HepG2 (cell line): ENCODE results near the gene DNAAF1. TPM values are rescaled to one million over a fixed set of nuclear protein-coding genes. Genes with fewer than 3 reads are reported as not detected.
A peak's percentile ranks its signal among the peaks of the same experiment; 100 is the strongest.

Experiments
- AGO2 ChIP-seq: fragments of 200-400 bp; formaldehyde crosslinking; optimal IDR thresholded peaks from 2 replicates; pipeline ENCODE3; 2017; ENCODE audit warnings: mild to moderate bottlenecking, low read depth, low read length, moderate library complexity
- DPF2 ChIP-seq: sonication (generic); formaldehyde crosslinking; IDR thresholded peaks from 2 replicates; pipeline ENCODE4 v1.4.0; 2020; ENCODE audit warnings: mild to moderate bottlenecking, low read depth, missing genetic modification reagents, borderline replicate concordance
- E2F2 ChIP-seq: sonication (generic); formaldehyde crosslinking; IDR thresholded peaks from 2 replicates; pipeline ENCODE4 v1.4.0; 2020; ENCODE audit warnings: missing genetic modification reagents, borderline replicate concordance
- HNRNPUL1 ChIP-seq: fragments of 200-400 bp; formaldehyde crosslinking; IDR thresholded peaks from 2 replicates; pipeline ENCODE4 v1.6.1; 2017; ENCODE audit warnings: low read depth, mild to moderate bottlenecking, low read length, moderate library complexity
- KAT2B ChIP-seq: fragments of 150-350 bp; IDR thresholded peaks from 2 replicates; pipeline ENCODE4 v1.6.1; 2014; ENCODE audit warnings: low read depth, low read length, borderline replicate concordance
- MATR3 ChIP-seq: sonication (generic); formaldehyde crosslinking; IDR thresholded peaks from 2 replicates; pipeline ENCODE4 v1.4.0; 2020; ENCODE audit warnings: missing genetic modification reagents
- MXI1 ChIP-seq: IDR thresholded peaks from 3 replicates; pipeline ENCODE4 v1.6.1; 2012; ENCODE audit warnings: low read depth, low read length, inconsistent platforms, borderline replicate concordance
- NFIB ChIP-seq: sonication (generic); formaldehyde crosslinking; IDR thresholded peaks from 2 replicates; pipeline ENCODE4 v1.9.0; 2021; ENCODE audit warnings: missing genetic modification reagents, mild to moderate bottlenecking, borderline replicate concordance
- NFKBIZ ChIP-seq: IDR thresholded peaks from 2 replicates; pipeline ENCODE4 v1.6.1; 2018; ENCODE audit warnings: missing genetic modification reagents, missing compliant biosample characterization
- SP2 ChIP-seq: sonication (generic); formaldehyde crosslinking; IDR thresholded peaks from 2 replicates; pipeline ENCODE4 v1.5.1; 2020; ENCODE audit warnings: mild to moderate bottlenecking, missing genetic modification reagents
- TMF1 ChIP-seq: sonication (generic); formaldehyde crosslinking; IDR thresholded peaks from 2 replicates; pipeline ENCODE4 v1.8.1; 2022; ENCODE audit warnings: low read depth, missing genetic modification reagents
- ZBTB40 ChIP-seq, 2 experiments: fragments of 450-650 bp in 1 of 2; sonication (generic) in 1 of 2; formaldehyde crosslinking in 1 of 2; IDR thresholded peaks; 2 replicates each; pipeline versions ENCODE4 v1.6.1 to v1.8.0; 2016 to 2022; ENCODE audit warnings: antibody characterized with exemption in 1 of 2, mild to moderate bottlenecking in 1 of 2, missing genetic modification reagents in 1 of 2
- ZNF264 ChIP-seq: sonication (generic); formaldehyde crosslinking; IDR thresholded peaks from 2 replicates; pipeline ENCODE4 v1.4.0; 2020; ENCODE audit warnings: missing genetic modification reagents
- ZNF430 ChIP-seq: sonication (generic); formaldehyde crosslinking; IDR thresholded peaks from 2 replicates; pipeline ENCODE4 v1.9.0; 2021; ENCODE audit warnings: mild to moderate bottlenecking, missing genetic modification reagents
- ZNF549 ChIP-seq: sonication (generic); formaldehyde crosslinking; IDR thresholded peaks from 2 replicates; pipeline ENCODE4 v1.5.0; 2020; ENCODE audit warnings: missing genetic modification reagents
- ZNF703 ChIP-seq: sonication (generic); formaldehyde crosslinking; IDR thresholded peaks from 2 replicates; pipeline ENCODE4 v1.5.1; 2020; ENCODE audit warnings: missing genetic modification reagents, mild to moderate bottlenecking, moderate library complexity, borderline replicate concordance
- ZNF713 ChIP-seq: sonication (generic); formaldehyde crosslinking; IDR thresholded peaks from 2 replicates; pipeline ENCODE4 v1.4.0; 2020; ENCODE audit warnings: mild to moderate bottlenecking, missing genetic modification reagents
- ZSCAN9 ChIP-seq: IDR thresholded peaks from 2 replicates; pipeline ENCODE4 v1.6.1; 2016; ENCODE audit warnings: borderline replicate concordance
- polyA plus RNA-seq, 8 experiments: library from polyadenylated mRNA; depleted of rRNA in 3 of 8; stranded (reverse) in 7 of 8; unstranded in 1 of 8; fragments of >200 nt; fragmentation: Illumina TruSeq in 4 of 8; extraction: Trizol in 4 of 8; gene quantifications; 2 replicates each; pipeline versions ENCODE4 v1.2.1 to v1.2.3, GENCODE V29; 2011 to 2016; ENCODE audit warnings: low read depth in 4 of 8, missing spikeins in 1 of 8, mixed read lengths in 1 of 8; ENCODE audit not compliant: insufficient read depth in 1 of 8
- total RNA-seq, 5 experiments: library from RNA; depleted of rRNA; stranded (reverse); fragments of >200 nt; fragmentation: Illumina TruSeq; extraction: Trizol; gene quantifications; 2 replicates each; pipeline ENCODE4 v1.2.3, GENCODE V29; 2016; ENCODE audit warnings: low read depth in 1 of 5

The DNAAF1 gene
- total and polyA plus RNA-seq, 2 of the 13 experiments (the other 11 are each of a cell fraction or from before 2014, with no cell fraction given), result 0.04 TPM; not detected in 1

DNA sequence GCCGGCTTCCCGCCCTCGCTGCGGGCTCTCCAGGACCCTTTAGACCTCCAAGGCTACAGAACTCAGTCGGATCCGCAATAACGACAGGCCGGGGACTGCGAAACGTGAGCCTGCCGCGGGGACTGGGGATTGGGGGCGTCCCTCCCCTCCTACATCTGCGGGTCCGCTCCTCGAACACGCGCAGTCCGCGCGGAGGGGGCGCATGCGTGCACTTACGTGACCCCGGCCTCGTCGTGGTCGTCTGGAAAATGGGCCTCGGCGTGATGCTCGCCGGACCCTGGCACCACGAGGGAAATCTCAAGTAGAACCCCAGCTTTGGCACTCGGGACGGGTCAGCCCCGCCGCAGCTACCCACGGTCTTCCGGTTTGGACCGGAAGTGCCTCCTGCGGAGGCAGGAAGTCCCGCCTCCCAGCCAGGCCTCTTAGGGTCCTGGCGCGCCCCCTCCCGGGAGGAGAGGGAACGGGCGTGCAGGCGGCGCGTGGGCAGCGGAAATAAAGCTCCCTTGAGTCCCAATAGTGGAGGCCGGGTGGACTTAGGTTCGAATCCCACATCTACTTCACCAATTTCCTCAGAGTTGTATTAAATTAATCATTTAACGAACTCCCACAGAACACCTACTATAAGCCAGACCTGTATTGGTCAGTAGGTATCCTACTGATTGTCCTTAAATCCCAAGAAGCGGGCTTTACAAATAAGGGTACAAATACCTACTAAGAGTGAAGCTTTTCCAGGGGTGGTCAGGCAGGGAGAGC lies 41.8 kb downstream of the DNAAF1 start, which contains the start of gene TAF1C (continued):
- TF ChIP-seq ZNF430 (CRISPR knock-in tag) (peak; percentile 91), MATR3 (CRISPR knock-in tag) (no peak), DPF2 (no peak), ZBTB40 (IDR thresholded peaks at IDR 0.05) (peak; percentile 92), ZBTB40 (CRISPR knock-in tag; IDR thresholded peaks at IDR 0.05) (no peak), ZNF713 (CRISPR knock-in tag) (no peak), NFIB (CRISPR knock-in tag) (no peak), ZNF264 (CRISPR knock-in tag) (peak; percentile 38; the same call in 1 of the 2 replicates), HNRNPUL1 (no peak), SP2 (CRISPR knock-in tag) (peak; percentile 98), TMF1 (CRISPR knock-in tag) (no peak), KAT2B (no peak), ZSCAN9 (CRISPR knock-in tag) (peak; percentile 69; the same call in 1 of the 2 replicates), NFKBIZ (CRISPR knock-in tag) (peak; percentile 60; the same call in 1 of the 2 replicates), ZNF549 (0 out of 2 replicates have a peak, but pooled peaks have one; percentile 35), MXI1 (peak; percentile 85; the same call in 1 of the 3 replicates), ZNF703 (CRISPR knock-in tag) (no peak), E2F2 (CRISPR knock-in tag) (no peak), AGO2 (peak; percentile 53)
